Tibial artery (tissue), 4 donors: ENCODE data around the gene ARHGEF28.

ENCODE experiments used
- DNase-seq, 2 donors: peaks; one replicate each; pipeline ENCODE4 v3.0.0-alpha.2; 2019
- H3K27ac ChIP-seq, 2 donors: fragments of 200-600 bp; sonication (generic) in 1 of 2; 1 replicate in 1 of 2; 2 replicates in 1 of 2; pipeline ENCODE4 v1.5.1; 2018 to 2019; ENCODE audit warnings: mild to moderate bottlenecking in 1 of 2
- H3K27me3 ChIP-seq, 2 donors: fragments of 200-600 bp; sonication (generic) in 1 of 2; one replicate each; pipeline versions ENCODE4 v1.5.1 to v1.6.0; 2016 to 2019
- H3K36me3 ChIP-seq, 3 donors: fragments of 200-600 bp; sonication (generic) in 2 of 3; one replicate each; pipeline ENCODE4 v1.5.1; 2016 to 2019; ENCODE audit warnings: mild to moderate bottlenecking in 2 of 3
- H3K4me1 ChIP-seq, 4 donors: fragments of 200-600 bp; sonication (generic) in 2 of 4; 1 replicate in 3 of 4; 2 replicates in 1 of 4; pipeline ENCODE4 v1.5.1; 2016 to 2019
- H3K4me3 ChIP-seq, 2 donors: fragments of 200-600 bp; sonication (generic) in 1 of 2; 1 replicate in 1 of 2; 2 replicates in 1 of 2; pipeline ENCODE4 v1.5.1; 2018 to 2019; ENCODE audit warnings: mild to moderate bottlenecking in 2 of 2
- H3K9me3 ChIP-seq, 3 donors: fragments of 200-600 bp; sonication (generic) in 1 of 3; one replicate each; pipeline ENCODE4 v1.5.1; 2016 to 2019
- intact Hi-C: fragments of 100-400 bp; cut with DNase I; formaldehyde crosslinking; loops from one replicate; pipeline ENCODE4 v1.15.0; 2023; ENCODE audit warnings: low total_unique reads
- TF ChIP-seq, protein P1 (sequence below), 2 experiments: fragments of 200-600 bp in 1 of 2; fragments of 450-650 bp in 1 of 2; IDR thresholded peaks; one replicate each; pipeline ENCODE4 v1.5.1; 2017 to 2019; ENCODE audit warnings: antibody characterized with exemption in 2 of 2, mild to moderate bottlenecking in 1 of 2, moderate library complexity in 1 of 2

ARHGEF28 gene

DNA sequence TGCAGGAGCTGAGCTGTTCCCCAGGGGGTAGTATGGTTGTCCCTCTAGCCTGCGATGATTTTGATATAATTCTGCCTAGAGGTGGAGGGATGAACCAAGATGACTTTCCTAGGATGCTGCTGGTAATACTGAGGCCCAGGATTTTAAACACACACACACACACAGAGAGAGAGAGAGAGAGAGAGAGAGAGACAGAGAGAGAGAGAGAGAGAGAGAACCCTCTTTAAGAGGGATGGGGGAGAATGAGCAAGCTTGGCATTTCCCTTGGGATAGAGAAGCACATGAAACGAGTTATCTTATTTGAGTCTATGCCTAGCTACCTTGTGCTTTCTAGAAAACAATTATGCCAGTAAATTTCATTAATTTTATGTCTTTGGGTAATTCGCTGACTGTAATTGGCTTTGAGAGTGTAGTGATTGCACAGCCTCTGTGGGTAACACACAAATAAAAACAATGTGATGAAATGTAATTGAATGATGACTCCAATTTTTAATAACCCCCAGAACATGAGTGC, 338.4 kb downstream of the ARHGEF28 start:
- peaks cover 0 to 38% (median 8%) of the 10 kb centered on the region in 4 donors for H3K4me1 ChIP-seq
- no peak overlapping the region for H3K4me3 ChIP-seq
- H3K36me3 ChIP-seq = no peaks in the 10 kb centered on the region
- H3K27ac ChIP-seq = no peak overlapping the region
- TF ChIP-seq, protein P1, sequence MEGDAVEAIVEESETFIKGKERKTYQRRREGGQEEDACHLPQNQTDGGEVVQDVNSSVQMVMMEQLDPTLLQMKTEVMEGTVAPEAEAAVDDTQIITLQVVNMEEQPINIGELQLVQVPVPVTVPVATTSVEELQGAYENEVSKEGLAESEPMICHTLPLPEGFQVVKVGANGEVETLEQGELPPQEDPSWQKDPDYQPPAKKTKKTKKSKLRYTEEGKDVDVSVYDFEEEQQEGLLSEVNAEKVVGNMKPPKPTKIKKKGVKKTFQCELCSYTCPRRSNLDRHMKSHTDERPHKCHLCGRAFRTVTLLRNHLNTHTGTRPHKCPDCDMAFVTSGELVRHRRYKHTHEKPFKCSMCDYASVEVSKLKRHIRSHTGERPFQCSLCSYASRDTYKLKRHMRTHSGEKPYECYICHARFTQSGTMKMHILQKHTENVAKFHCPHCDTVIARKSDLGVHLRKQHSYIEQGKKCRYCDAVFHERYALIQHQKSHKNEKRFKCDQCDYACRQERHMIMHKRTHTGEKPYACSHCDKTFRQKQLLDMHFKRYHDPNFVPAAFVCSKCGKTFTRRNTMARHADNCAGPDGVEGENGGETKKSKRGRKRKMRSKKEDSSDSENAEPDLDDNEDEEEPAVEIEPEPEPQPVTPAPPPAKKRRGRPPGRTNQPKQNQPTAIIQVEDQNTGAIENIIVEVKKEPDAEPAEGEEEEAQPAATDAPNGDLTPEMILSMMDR (IDR thresholded peaks at IDR 0.05) = no peak
- intact Hi-C loops = no loop called here
- H3K9me3 ChIP-seq = no peaks in the 10 kb centered on the region
- H3K27me3 ChIP-seq = no peaks in the 10 kb centered on the region
- DNase-seq = no peak

DNA sequence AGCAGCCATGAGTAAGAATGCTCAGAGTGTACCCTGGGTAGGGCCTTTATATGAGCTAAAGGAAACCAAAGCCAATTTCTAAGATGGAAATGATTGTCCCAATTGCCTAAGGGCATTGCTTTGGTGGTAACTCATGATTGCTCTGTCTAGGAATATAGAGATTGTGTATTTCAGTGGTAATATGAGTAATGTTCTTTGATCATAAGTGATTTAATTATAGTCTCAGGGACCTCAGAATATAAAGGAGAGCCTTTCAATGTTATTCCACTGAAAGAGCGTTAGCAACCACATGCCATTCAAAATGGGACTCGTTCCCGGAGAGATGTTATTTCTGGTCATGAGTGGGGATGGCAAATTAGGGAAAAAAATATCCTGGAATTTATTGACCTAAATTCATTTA, 340.5 kb downstream of the ARHGEF28 start:
- H3K36me3 ChIP-seq = no peaks in the 10 kb centered on the region
- no peaks in the 10 kb centered on the region for H3K9me3 ChIP-seq
- intact Hi-C loops = no loop called here
- no peak overlapping the region for H3K4me3 ChIP-seq
- TF ChIP-seq, protein P1 (IDR thresholded peaks at IDR 0.05) = no peak
- DNase-seq = no peak
- no peaks in the 10 kb centered on the region for H3K27me3 ChIP-seq
- H3K27ac ChIP-seq = no peak overlapping the region
- H3K4me1 ChIP-seq = peaks cover 0 to 38% (median 8%) of the 10 kb centered on the region in 4 donors

DNA sequence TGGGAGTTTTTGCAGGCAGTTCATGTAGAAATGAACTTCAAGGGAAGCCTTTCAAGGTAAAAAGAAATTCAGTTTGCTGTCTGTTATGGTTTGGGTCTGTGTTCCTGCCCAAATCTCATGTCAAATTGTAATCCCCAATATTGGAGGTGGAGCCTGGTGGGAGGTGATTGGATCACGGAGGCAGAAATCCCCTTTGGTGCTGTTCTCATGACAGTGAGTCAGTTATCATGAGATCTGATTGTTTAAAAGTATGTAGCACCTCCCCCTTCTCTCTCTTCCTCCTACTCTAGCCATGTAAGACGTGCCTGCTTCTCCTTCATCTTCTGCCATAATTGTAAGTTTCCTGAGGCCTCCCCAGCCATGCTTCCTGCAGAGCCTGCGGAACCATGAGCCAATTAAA, 341.4 kb downstream of the ARHGEF28 start:
- Histone ChIP-seq H3K36me3 (no peaks in the 10 kb centered on the region), H3K4me1 (peaks cover 0 to 38% (median 8%) of the 10 kb centered on the region in 4 donors), H3K27ac (no peak overlapping the region), H3K9me3 (no peaks in the 10 kb centered on the region), H3K4me3 (no peak overlapping the region), H3K27me3 (no peaks in the 10 kb centered on the region)
- DNase-seq = no peak
- TF ChIP-seq, protein P1 (IDR thresholded peaks at IDR 0.05) = no peak
- intact Hi-C loops = no loop called here

DNA sequence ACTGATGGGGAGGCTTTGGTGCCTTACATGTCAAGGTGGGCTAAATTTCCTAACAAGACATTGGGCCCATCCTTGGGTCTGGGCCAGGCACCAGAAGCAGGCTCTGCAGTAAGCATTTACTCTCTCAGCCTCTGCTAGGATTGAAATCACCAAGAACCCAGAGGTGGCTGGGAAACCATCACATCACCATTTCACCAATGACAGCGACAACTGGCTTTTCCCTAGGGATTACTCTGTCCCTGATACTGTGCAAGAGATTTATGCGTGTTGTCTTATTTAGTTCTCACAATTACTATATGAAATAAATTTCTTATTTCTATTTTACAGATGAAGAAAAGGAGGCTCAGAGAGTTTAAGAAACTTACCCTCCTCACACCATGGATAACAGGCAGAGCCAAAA, 342.2 kb downstream of the ARHGEF28 start:
- Histone ChIP-seq H3K4me3 (no peak overlapping the region), H3K9me3 (no peaks in the 10 kb centered on the region), H3K27ac (no peak overlapping the region), H3K36me3 (no peaks in the 10 kb centered on the region), H3K4me1 (peaks cover 0 to 30% (median 7%) of the 10 kb centered on the region in 4 donors), H3K27me3 (no peaks in the 10 kb centered on the region)
- intact Hi-C loops = no loop called here
- TF ChIP-seq, protein P1 (IDR thresholded peaks at IDR 0.05) = no peak
- no peak for DNase-seq

DNA sequence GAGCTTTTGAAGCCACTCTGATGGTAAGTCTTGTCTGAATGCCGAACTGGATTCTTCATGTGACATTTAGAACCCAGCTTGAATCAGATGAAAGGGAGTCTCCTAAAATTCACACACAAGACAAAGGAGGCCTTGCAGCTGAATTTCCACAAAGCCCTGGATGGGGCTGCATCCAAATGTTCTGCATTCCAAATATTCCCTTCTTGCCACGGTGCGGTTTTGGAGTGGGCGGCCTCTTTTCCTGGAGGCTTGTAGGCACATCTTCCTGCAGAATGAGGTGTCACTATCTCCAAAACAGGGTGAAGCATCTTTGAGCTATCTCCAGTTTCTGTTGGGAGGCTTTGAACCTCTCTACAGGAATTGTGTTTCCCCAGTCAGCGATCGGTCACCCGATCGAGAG, 342.7 kb downstream of the ARHGEF28 start:
- Histone ChIP-seq H3K27me3 (no peaks in the 10 kb centered on the region), H3K27ac (no peak overlapping the region), H3K4me1 (peaks cover 0 to 28% (median 7%) of the 10 kb centered on the region in 4 donors), H3K4me3 (no peak overlapping the region), H3K36me3 (no peaks in the 10 kb centered on the region), H3K9me3 (no peaks in the 10 kb centered on the region)
- intact Hi-C loops = no loop called here
- DNase-seq = no peak
- TF ChIP-seq, protein P1 (IDR thresholded peaks at IDR 0.05) = no peak
